Head of caudate nucleus (tissue), 42 donors: Measurements from ENCODE around the gene SNX2.

Experiments
- DNase-seq, 42 donors: peaks; one replicate each; pipeline versions ENCODE4 v3.0.0 to v3.0.0-alpha.2; 2020 to 2021; ENCODE audit warnings: mixed read lengths in 7 of 42
- intact Hi-C: fragments of 100-400 bp; cut with DNase I; formaldehyde crosslinking; loops from one replicate; pipeline ENCODE4 v1.15.0; 2022

SNX2 gene, protein sequence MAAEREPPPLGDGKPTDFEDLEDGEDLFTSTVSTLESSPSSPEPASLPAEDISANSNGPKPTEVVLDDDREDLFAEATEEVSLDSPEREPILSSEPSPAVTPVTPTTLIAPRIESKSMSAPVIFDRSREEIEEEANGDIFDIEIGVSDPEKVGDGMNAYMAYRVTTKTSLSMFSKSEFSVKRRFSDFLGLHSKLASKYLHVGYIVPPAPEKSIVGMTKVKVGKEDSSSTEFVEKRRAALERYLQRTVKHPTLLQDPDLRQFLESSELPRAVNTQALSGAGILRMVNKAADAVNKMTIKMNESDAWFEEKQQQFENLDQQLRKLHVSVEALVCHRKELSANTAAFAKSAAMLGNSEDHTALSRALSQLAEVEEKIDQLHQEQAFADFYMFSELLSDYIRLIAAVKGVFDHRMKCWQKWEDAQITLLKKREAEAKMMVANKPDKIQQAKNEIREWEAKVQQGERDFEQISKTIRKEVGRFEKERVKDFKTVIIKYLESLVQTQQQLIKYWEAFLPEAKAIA

GRCh38 chr5:122774861-122775549 is at the start of gene SNX2:
SNX2 (plus strand) TSS chr5:122775080; CDS start chr5:122775104, 24 bp downstream.
- peak; percentile 82 to 97 (median 94) for DNase-seq
- intact Hi-C loops, result loop anchor here (5.0 kb wide), 1 partner anchor 72 kb away; the partner anchor contains the start of gene SNX24

- DNase-seq, result no peak
- intact Hi-C loops, result no loop called here
These were observed 47.8 kb upstream of the SNX2 start for GRCh38 chr5:122727112-122727541.

GRCh38 chr5:122730037-122730436 is 44.8 kb upstream of the SNX2 start:
- intact Hi-C loops, result no loop called here
- DNase-seq, result no peak

DNA sequence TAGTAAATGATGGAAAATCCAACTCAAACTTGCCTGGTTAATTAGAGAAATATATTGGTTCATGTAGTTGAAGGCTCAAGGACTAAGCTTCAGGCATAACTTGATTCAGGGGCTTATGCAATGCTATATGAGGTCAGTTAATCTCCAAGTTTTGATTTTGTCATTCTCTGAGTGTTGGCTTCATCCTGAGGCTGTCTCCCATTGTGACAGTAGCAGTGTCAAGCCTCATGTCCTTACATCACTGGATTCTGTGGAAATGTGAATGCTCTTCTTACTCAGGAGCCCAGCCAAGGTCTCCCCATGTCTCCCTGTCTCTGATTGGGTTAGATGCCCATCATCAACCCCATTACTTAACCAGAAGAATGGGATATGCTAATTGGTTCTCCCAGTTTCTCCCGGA is 44.4 kb upstream of the SNX2 start:
- DNase-seq, result no peak
- intact Hi-C loops, result no loop called here

- no peak for DNase-seq
- intact Hi-C loops, result no loop called here
These were observed 38.6 kb upstream of the SNX2 start for GRCh38 chr5:122736086-122736845.

- no peak for DNase-seq
- intact Hi-C loops, result no loop called here
These were observed 36.8 kb upstream of the SNX2 start for GRCh38 chr5:122738088-122738487.

DNA sequence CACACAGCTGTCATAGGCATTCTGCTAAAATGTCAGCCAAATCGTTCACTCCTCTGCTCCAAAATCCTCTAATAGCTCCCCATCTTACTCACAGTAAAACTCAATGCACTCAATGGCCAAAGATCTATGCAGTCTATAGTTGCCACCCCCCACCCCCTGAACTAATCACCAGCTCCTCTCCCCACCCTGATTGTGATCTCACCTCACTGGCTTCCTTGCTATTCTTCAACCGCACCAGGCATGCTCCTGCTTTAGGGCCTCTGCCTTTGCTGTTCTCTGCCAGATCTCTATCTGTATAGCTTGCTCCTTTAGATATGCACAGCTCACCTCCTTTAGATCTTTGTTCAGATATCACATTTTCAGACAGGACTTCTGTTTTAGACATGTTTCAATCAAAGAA is 33.2 kb upstream of the SNX2 start:
- DNase-seq, result no peak
- intact Hi-C loops, result no loop called here

GRCh38 chr5:122743261-122743660 is 31.6 kb upstream of the SNX2 start:
- intact Hi-C loops, result no loop called here
- DNase-seq, result no peak

GRCh38 chr5:122745597-122745996 is 29.3 kb upstream of the SNX2 start:
- DNase-seq, result no peak
- intact Hi-C loops, result no loop called here

GRCh38 chr5:122749886-122750285 is 25.0 kb upstream of the SNX2 start:
- intact Hi-C loops, result no loop called here

DNA sequence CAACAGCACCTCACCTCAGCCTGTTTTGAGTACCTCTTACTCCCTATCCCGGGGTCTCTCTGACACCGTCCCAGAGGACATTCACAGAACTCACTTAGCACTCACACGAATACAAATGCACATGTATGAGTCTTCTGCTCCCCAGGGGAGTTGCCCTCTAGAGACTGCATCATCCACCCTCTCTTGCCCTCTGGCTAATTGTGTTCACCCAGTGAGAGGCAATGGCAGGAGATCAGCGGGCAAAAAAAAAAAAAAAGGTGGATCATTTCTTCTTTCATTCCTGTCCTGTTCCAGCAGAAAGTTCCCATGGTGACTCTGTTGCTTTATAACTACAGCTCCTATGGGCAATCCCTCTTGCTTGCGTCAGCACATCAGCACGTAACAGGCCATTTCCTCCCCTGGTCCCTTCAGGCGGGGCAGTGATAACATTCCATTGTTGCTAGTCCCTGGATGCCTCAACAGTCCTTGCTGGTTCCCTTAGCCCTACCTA is 23.5 kb upstream of the SNX2 start:
- intact Hi-C loops, result no loop called here
- DNase-seq, result no peak

More at GRCh38 chr5:122749886-122750285, 25.0 kb upstream of the SNX2 start:
- DNase-seq, result no peak

DNA sequence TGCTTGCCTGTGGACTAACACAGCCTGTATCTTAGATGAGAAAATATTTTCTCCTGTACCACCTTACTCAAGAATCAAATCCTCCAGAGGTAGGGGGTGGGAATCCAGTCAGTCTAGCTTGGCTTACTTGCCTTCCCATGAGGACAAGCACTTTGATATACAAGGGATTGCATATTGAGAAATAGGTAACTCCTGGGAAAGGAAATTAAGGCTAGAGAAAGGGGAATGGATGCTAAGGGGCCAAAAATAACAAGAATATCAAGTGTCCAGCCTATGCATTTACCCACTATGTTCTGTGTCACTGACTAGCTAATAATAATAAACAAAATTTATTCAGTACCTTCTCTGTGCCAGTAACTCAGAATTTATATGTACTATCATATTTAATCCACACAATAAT is 21.4 kb upstream of the SNX2 start:
- no peak for DNase-seq
- intact Hi-C loops, result no loop called here

GRCh38 chr5:122755783-122756182 is 19.1 kb upstream of the SNX2 start:
- DNase-seq, result no peak
- intact Hi-C loops, result no loop called here

GRCh38 chr5:122756264-122756911 is 18.5 kb upstream of the SNX2 start:
- no peak for DNase-seq
- intact Hi-C loops, result no loop called here

DNA sequence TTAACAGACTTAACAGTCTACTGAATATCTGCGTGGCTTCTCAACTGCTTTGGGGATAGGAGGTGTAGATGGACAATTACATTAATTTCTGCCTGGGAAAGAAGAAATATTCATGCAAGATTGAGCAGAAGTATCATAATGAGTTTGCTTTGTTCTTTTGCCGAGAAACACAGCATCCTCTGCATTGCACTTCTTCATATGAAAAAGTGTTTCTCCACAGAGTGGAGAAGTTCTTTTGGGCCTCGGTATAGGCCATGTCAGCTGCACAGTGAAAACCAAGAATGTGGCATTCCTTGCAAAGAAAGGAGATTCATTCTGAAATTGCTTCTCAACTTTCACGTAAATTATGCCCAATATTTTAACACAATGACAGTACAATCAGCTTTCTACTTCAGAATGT is 17.6 kb upstream of the SNX2 start:
- intact Hi-C loops, result no loop called here
- no peak for DNase-seq

GRCh38 chr5:122759241-122760070 is 15.4 kb upstream of the SNX2 start:
- intact Hi-C loops, result no loop called here
- no peak for DNase-seq

DNA sequence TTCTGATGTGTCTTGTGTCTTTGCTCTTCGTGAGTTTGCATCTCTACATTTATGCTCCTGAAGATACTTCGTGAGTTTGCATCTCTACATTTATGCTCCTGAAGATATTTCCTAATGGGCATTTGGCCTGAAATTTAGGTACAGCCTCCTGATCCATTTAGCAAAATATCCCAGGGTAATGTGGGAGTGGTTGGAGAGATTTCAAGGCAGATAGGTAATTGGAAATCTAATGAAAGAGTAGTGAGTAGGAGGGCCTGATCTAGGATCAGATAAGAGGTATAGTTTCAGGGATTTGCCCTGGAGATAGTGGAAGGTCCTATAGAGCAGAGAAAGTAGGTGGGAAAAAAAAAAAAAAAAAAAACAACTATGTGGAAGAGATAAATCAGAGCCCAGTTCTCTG is 14.6 kb upstream of the SNX2 start:
- intact Hi-C loops, result no loop called here
- no peak for DNase-seq

DNA sequence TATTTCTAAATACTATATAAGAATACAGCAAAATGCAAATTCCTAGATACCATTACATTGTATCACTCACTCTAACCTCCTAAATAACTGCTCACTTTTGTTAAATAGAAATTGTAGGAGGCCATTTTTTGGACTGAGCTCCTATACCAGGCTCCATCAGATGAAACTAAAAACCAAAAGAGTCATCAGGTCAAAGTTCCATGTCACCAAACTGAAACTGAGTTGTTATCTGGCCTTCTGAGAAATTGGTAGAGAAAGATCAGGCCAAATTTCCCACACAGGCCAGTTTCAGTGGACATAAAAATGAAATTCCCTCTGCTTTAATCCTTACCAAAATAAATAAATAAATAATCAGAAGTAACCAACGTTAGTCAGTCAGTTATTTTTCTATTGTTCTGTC is 13.8 kb upstream of the SNX2 start:
- intact Hi-C loops, result no loop called here
- DNase-seq, result no peak
